Kasumi-1 (cell line): Measurements from ENCODE around the gene CDT1.
A peak's percentile ranks its signal among the peaks of the same experiment; 100 is the strongest.

ENCODE experiments used
- DNase-seq, 2 experiments: peaks; one replicate each; lab custom pipeline; 2025; lab: John Stamatoyannopoulos, UW

The CDT1 gene

GRCh38 chr16:88805340-88805715 lies 1.7 kb downstream of the CDT1 start:
- no peak for DNase-seq

- no peak for DNase-seq
These were observed 2.4 kb downstream of the CDT1 start for GRCh38 chr16:88805887-88806393.

DNA sequence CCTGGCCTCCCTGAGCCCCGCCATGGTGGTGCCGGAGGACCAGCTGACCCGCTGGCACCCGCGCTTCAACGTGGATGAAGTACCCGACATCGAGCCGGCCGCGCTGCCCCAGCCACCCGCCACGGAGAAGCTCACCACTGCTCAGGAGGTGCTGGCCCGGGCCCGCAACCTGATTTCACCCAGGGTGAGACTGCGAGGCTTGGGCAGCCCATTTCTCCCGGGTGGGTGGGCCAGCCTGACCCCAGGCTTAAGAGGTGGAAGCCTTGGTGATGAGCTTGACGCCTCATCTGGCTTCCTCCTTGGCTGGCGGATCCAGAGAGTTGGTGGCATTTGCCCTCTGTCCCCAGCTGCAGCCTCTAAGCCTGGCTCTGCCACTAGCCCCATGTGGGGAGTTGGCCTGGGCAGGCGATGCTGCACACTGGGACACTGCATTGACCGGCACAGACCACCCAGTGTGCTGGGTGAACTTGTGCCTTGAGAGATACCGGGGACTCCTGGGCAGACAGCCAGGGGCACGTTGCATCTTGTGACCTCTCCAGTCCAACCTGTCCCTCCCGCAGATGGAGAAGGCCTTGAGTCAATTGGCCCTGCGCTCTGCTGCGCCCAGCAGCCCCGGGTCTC lies 3.0 kb downstream of the CDT1 start:
- DNase-seq, result no peak

DNA sequence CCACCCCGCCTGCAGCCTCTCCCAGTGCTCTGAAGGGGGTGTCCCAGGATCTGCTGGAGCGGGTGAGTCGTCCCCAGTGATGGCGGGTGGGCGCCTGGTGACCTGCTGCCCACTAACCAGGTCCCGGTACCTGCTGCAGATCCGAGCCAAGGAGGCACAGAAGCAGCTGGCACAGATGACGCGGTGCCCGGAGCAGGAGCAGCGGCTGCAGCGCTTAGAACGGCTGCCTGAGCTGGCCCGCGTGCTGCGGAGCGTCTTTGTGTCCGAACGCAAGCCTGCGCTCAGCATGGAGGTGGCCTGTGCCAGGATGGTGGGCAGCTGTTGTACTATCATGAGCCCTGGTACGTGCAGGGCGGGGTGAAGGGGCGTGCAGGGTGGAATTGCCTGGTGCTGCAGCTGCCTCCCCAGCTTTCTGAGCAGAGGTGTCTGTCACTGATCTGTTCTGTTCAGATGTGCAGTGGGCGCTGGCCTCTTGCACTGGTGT lies 3.6 kb downstream of the CDT1 start:
- DNase-seq, result no peak

- DNase-seq, result no peak
These were observed 4.3 kb downstream of the CDT1 start for GRCh38 chr16:88807626-88808453.

GRCh38 chr16:88809068-88809675 lies 5.6 kb downstream of the CDT1 start:
- no peak for DNase-seq

DNA sequence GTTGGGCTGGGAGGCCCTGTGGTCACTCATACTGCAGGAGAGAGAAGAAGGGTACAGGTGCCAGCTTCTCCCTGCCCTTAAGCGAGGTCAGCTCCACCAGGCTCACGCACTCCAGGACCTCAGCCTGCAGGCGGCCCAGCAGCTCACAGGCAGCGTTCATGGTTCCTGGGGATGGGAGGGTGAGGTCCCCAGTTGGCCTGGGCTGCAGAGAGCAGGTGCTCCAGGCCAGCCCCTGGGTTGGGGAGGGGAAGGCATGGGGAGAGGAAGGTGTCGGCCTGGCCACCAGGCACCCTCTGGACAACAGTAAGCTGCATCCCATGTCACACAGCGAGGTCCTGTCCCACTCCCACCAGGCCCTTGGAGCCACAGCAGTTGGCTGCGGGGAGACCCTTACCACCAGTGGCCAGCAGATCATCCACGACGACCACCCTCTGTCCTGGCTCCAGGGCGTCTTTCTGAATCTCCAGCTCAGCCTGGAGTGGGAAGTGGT lies 6.1 kb downstream of the CDT1 start:
- DNase-seq, result no peak

DNA sequence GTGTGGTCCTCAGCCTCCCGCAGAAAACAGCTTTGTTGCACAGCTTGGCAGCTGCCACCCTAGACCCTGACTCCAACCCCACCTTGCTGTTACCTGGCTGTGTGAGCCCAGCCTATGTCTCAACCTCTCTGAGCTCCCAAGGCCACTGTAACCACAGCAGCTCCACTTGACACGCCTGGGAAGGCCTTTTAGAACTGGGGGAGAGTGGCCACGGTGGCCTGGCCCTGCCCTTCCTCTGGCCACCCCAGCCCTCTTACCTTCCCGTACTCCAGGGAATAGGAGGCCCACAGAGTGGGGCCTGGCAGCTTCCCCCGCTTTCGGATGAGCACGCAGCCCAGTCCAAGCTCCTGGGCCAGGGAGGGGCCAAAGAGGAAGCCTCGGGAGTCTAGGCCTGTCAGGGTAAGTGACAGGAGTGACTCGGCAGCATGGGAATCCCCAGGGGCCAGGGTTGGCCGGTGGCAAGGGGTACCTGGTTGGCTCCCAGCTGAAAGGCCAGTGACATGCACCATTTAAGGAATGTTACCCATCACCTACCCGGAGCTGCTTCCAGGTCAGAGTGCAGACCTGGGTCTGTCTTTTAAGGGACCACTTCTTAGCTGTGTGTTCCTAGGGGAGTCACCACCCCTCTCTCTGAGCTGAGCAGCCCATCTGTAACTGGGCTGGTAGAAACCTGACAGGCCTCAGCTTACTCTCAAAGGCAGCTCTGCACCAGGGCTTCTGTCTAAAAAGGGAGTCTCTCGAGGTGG lies 6.8 kb downstream of the CDT1 start:
- DNase-seq, result peak; percentile 28 to 38

DNA sequence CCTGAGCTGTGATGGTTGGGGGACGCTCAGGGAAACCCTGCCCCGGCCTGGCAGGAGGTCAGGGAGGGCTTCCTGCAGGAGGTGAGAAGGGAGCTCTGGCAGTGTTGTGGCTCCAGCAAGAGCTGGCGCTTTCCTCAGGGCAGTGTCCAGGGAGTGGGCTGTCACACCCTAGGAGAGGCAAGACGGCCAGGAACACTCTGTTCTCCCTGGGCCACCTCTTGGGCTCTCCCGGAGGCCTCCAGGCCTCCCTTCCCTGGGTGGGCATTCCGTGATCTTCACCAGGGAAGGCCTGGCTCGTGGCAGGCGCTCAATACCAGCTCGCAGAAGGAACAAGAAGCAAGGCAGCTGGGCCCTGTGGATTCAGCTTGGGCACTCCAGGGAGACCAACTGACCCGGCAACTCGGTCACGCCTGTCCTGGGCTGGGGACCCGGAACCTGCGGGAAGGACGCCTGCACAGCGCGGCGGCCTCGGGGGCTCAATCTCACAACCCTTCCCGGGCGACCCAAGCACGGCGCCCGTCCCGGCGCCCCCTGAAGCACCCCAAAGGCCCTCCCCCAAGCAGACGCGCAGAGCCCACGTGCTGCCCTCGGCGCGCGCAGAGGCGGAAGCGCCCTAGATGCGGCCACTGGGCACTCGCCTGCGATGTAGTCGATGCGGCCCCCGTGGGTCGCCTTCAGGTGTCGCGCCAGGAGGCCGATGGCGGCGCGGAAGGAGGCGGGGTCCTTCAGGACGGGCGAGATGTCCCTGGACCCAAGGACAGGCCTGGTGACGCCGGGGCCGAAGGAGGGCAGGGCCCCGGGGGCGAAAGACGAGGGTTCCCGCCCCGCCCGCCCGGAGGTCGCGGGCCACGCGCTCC lies 7.6 kb downstream of the CDT1 start:
- peak; percentile 53 to 62 for DNase-seq

GRCh38 chr16:88811769-88812512 lies 8.4 kb downstream of the CDT1 start, which contains the start of gene APRT:
APRT (minus strand) TSS chr16:88811928; CDS start chr16:88811899, 29 bp downstream.
- DNase-seq, result peak; percentile 83 to 89

GRCh38 chr16:88812513-88813268 lies 9.1 kb downstream of the CDT1 start:
- peak; percentile 33 to 59 for DNase-seq

- no peak for DNase-seq
These were observed 9.9 kb downstream of the CDT1 start for GRCh38 chr16:88813269-88814143.

DNA sequence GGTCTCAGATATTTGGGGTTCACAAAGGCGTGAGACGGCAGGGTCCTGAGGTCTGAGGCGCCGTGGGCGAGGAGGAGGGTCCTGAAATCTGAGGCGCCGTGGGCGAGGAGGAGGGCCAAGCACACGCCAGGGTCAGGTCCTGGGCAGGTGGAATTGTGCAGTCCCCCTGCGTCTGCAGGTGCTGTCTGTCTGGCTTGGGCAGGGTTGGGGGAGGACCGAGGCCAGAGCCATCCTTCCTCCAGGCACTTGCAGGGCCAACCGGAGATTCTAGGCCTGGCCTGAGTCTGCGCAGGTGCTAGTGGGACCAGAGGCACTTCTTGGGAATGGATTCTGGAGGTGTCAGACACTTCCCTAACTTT lies 10.5 kb downstream of the CDT1 start:
- DNase-seq, result no peak

GRCh38 chr16:88815227-88815626 lies 11.6 kb downstream of the CDT1 start:
- DNase-seq, result no peak

GRCh38 chr16:88815901-88816589 lies 12.5 kb downstream of the CDT1 start:
- peak; percentile 10 to 19 for DNase-seq

DNA sequence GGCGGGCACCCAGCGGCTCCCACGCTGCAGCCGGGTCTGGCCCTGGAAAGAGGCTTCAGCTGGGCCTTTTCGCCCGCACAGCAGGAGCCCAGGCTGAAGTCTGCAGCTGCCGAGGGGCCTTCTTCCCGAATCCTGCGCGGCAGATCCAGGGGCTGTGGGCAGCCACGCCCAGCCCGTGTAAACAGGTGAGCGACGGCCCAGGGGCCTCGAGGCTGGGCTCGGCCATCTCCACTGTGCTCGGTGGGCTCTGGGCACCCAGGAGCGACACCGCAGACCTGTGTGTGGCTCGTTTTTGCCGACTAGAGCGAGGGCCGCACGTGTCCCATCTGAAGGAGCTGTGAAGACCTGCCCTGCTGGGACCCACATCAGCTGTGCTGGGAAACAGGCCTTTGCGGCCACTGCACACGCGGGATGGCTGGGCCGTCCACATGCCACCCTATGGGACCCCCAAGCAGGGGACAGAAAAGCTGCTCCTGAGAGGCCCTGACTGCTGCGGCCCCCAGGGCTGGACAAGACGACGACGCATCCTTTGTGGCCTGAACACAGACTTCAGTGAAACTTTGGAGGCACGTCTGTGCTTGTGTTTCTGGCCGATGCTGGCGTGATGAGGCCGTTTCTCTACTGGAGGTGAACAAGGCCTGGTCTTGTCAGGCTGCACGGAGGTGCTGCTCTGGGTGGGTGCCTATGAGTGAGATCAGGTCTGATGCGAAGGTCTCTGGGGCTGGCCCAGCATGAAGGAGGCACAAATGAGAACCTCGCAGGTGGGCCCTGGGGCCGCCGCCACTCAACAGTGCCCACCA lies 13.3 kb downstream of the CDT1 start:
- no peak for DNase-seq
